NB4 (cell line): ENCODE data around the gene SLC28A3.

Experiments used
- POLR2A ChIP-seq: IDR thresholded peaks from 2 replicates; pipeline ENCODE4 v1.6.1; 2011; ENCODE audit warnings: mild to moderate bottlenecking; ENCODE audit not compliant: insufficient read length; ENCODE audit errors: extremely low read depth
- TF ChIP-seq, protein P1 (sequence below): IDR thresholded peaks from one replicate; pipeline ENCODE4 v1.5.1; 2012; ENCODE audit warnings: low read depth, low read length
- TF ChIP-seq, protein P2 (sequence below): IDR thresholded peaks from 2 replicates; pipeline ENCODE4 v1.6.1; 2011; ENCODE audit warnings: low read depth, low read length

DNA sequence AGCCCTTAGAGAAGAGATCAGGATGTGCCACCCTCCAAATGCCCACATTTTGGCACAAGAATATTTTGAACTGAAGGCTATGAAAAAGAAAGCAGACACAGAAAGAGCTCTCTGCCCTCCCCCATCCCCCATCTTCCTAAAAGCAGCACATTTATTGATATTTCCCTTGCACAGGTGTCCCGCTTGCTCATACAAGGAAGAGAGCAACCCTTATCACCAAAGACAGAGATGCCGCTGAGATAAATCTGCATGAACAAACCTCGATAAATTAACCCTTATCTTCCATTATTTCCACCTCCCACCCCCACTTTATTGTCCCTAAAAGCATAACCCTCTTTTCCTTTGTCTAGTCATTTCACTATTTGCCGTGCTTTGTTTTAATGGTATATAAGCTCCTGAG is 1.8 kb downstream of the SLC28A3 start:
- TF ChIP-seq, protein P1, sequence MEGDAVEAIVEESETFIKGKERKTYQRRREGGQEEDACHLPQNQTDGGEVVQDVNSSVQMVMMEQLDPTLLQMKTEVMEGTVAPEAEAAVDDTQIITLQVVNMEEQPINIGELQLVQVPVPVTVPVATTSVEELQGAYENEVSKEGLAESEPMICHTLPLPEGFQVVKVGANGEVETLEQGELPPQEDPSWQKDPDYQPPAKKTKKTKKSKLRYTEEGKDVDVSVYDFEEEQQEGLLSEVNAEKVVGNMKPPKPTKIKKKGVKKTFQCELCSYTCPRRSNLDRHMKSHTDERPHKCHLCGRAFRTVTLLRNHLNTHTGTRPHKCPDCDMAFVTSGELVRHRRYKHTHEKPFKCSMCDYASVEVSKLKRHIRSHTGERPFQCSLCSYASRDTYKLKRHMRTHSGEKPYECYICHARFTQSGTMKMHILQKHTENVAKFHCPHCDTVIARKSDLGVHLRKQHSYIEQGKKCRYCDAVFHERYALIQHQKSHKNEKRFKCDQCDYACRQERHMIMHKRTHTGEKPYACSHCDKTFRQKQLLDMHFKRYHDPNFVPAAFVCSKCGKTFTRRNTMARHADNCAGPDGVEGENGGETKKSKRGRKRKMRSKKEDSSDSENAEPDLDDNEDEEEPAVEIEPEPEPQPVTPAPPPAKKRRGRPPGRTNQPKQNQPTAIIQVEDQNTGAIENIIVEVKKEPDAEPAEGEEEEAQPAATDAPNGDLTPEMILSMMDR = no peak
- TF ChIP-seq POLR2A = no peak
- TF ChIP-seq, protein P2, sequence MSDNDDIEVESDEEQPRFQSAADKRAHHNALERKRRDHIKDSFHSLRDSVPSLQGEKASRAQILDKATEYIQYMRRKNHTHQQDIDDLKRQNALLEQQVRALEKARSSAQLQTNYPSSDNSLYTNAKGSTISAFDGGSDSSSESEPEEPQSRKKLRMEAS = no peak
